ENCODE measurements around the gene TFEB.

TFEB gene

GRCh38 chr6:41645007-41645618, 90.3 kb downstream of the TFEB start:
- Histone ChIP-seq H3K27me3 (ENCODE audit: control insufficient read depth, low read length) (peaks cover 19% of the 10 kb centered on the region), H3F3A (ENCODE audit: control insufficient read depth, insufficient read depth) (no peaks in the 10 kb centered on the region), H3K4me1 (ENCODE audit: control insufficient read depth, low read length) (no peaks in the 10 kb centered on the region), H3K27ac (ENCODE audit: low read depth, low read length) (no peak overlapping the region), H3K4me2 (ENCODE audit: low read length) (no peak overlapping the region), H3K9me3 (ENCODE audit: control insufficient read depth, insufficient read depth, low read length) (no peaks in the 10 kb centered on the region), H4K20me1 (ENCODE audit: control insufficient read depth, insufficient read depth, low read depth, low read length) (no peaks in the 10 kb centered on the region), H3K36me3 (ENCODE audit: control insufficient read depth, low read length) (no peaks in the 10 kb centered on the region), H3K79me2 (ENCODE audit: control insufficient read depth, low read length) (no peaks in the 10 kb centered on the region), H3K4me3 (ENCODE audit: low read length) (no peak overlapping the region), H3K9me2 (replicated peaks; ENCODE audit: control insufficient read depth, low read length) (no peaks in the 10 kb centered on the region)
- TF ChIP-seq EZH2phosphoT487 (IDR thresholded peaks at IDR 0.05; ENCODE audit: borderline replicate concordance, low read length), result no peak
- no peak for TF ChIP-seq CTCF (IDR thresholded peaks at IDR 0.05; ENCODE audit: low read depth, low read length, poor library complexity, severe bottlenecking)

- no peaks in the 10 kb centered on the region for H3K79me2 ChIP-seq (ENCODE audit: control insufficient read depth, low read length)
- H3K4me1 ChIP-seq (ENCODE audit: control insufficient read depth, low read length), result no peaks in the 10 kb centered on the region
- no peaks in the 10 kb centered on the region for H3K36me3 ChIP-seq (ENCODE audit: control insufficient read depth, low read length)
Measured at GRCh38 chr6:41644297-41644879, 91.0 kb downstream of the TFEB start.

GRCh38 chr6:41643899-41644269, 91.5 kb downstream of the TFEB start:
- H3K36me3 ChIP-seq (ENCODE audit: control insufficient read depth, low read length), result no peaks in the 10 kb centered on the region
- H3K79me2 ChIP-seq (ENCODE audit: control insufficient read depth, low read length), result no peaks in the 10 kb centered on the region
- TF ChIP-seq CTCF (IDR thresholded peaks at IDR 0.05; ENCODE audit: low read depth, low read length, poor library complexity, severe bottlenecking) (no peak), EZH2phosphoT487 (IDR thresholded peaks at IDR 0.05; ENCODE audit: borderline replicate concordance, low read length) (no peak)
- peaks cover 27% of the 10 kb centered on the region for H3K27me3 ChIP-seq (ENCODE audit: control insufficient read depth, low read length)
- H3K9me3 ChIP-seq (ENCODE audit: control insufficient read depth, insufficient read depth, low read length), result no peaks in the 10 kb centered on the region
- no peaks in the 10 kb centered on the region for H3K9me2 ChIP-seq (replicated peaks; ENCODE audit: control insufficient read depth, low read length)
- no peaks in the 10 kb centered on the region for H3K4me1 ChIP-seq (ENCODE audit: control insufficient read depth, low read length)
- no peak overlapping the region for H3K4me3 ChIP-seq (ENCODE audit: low read length)
- no peaks in the 10 kb centered on the region for H3F3A ChIP-seq (ENCODE audit: control insufficient read depth, insufficient read depth)
- H4K20me1 ChIP-seq (ENCODE audit: control insufficient read depth, insufficient read depth, low read depth, low read length), result no peaks in the 10 kb centered on the region
- H3K27ac ChIP-seq (ENCODE audit: low read depth, low read length), result no peak overlapping the region
- H3K4me2 ChIP-seq (ENCODE audit: low read length), result no peak overlapping the region

More at GRCh38 chr6:41644297-41644879, 91.0 kb downstream of the TFEB start:
- H3K9me2 ChIP-seq (replicated peaks; ENCODE audit: control insufficient read depth, low read length), result no peaks in the 10 kb centered on the region
- H3K4me3 ChIP-seq (ENCODE audit: low read length), result no peak overlapping the region
- H3K4me2 ChIP-seq (ENCODE audit: low read length), result no peak overlapping the region
- no peaks in the 10 kb centered on the region for H4K20me1 ChIP-seq (ENCODE audit: control insufficient read depth, insufficient read depth, low read depth, low read length)
- TF ChIP-seq EZH2phosphoT487 (IDR thresholded peaks at IDR 0.05; ENCODE audit: borderline replicate concordance, low read length) (no peak), CTCF (IDR thresholded peaks at IDR 0.05; ENCODE audit: low read depth, low read length, poor library complexity, severe bottlenecking) (no peak)
- H3K9me3 ChIP-seq (ENCODE audit: control insufficient read depth, insufficient read depth, low read length), result no peaks in the 10 kb centered on the region
- H3K27ac ChIP-seq (ENCODE audit: low read depth, low read length), result no peak overlapping the region
- no peaks in the 10 kb centered on the region for H3F3A ChIP-seq (ENCODE audit: control insufficient read depth, insufficient read depth)
- peaks cover 25% of the 10 kb centered on the region for H3K27me3 ChIP-seq (ENCODE audit: control insufficient read depth, low read length)

Data from DOHH2 (cell line).